K562 (cell line): ENCODE measurements around the gene AGPAT3. TPM values are rescaled to one million over a fixed set of nuclear protein-coding genes. Genes with fewer than 3 reads are reported as not detected.

Source experiments
- ARHGAP35 ChIP-seq: fragments of 450-650 bp; IDR thresholded peaks from 2 replicates; pipeline ENCODE4 v1.6.1; 2018; ENCODE audit not compliant: partially characterized antibody
- ESRRA ChIP-seq: fragments of 450-650 bp; IDR thresholded peaks from 2 replicates; pipeline ENCODE4 v1.6.1; 2014; ENCODE audit warnings: low read depth, mild to moderate bottlenecking, moderate library complexity, borderline replicate concordance
- FOXJ3 ChIP-seq: sonication (generic); formaldehyde crosslinking; IDR thresholded peaks from 2 replicates; pipeline ENCODE4 v1.4.0; 2020; ENCODE audit warnings: mild to moderate bottlenecking, missing genetic modification reagents
- NCOA4 ChIP-seq: fragments of 450-650 bp; IDR thresholded peaks from 2 replicates; pipeline ENCODE4 v1.6.1; 2018; ENCODE audit warnings: mild to moderate bottlenecking; ENCODE audit not compliant: partially characterized antibody
- NELFE ChIP-seq: IDR thresholded peaks from 2 replicates; pipeline ENCODE4 v1.6.1; 2011; ENCODE audit warnings: mild to moderate bottlenecking; ENCODE audit not compliant: insufficient read depth, insufficient read length
- POLR2A ChIP-seq: fragments of 450-650 bp; conservative IDR thresholded peaks from 2 replicates; pipeline ENCODE4 v1.6.1; 2016
- RB1 ChIP-seq: fragments of 450-650 bp; IDR thresholded peaks from 2 replicates; pipeline ENCODE4 v1.6.1; 2017; ENCODE audit warnings: low read depth, mild to moderate bottlenecking
- SP1 ChIP-seq: sonication (generic); formaldehyde crosslinking; IDR thresholded peaks from 2 replicates; pipeline ENCODE4 v1.8.1; 2022; ENCODE audit warnings: mild to moderate bottlenecking, missing genetic modification reagents
- TAF9B ChIP-seq: fragments of 450-650 bp; IDR thresholded peaks from 2 replicates; pipeline ENCODE4 v1.6.1; 2018; ENCODE audit warnings: mild to moderate bottlenecking; ENCODE audit not compliant: partially characterized antibody
- TEAD1 ChIP-seq, 2 experiments: fragments of 450-650 bp in 1 of 2; sonication (generic) in 1 of 2; formaldehyde crosslinking; IDR thresholded peaks; 2 replicates each; pipeline versions ENCODE4 v1.4.0 to v1.8.0; 2020 to 2022; ENCODE audit warnings: mild to moderate bottlenecking in 2 of 2, missing genetic modification reagents in 1 of 2
- TRIM28 ChIP-seq: fragments of 450-650 bp; IDR thresholded peaks from 2 replicates; pipeline ENCODE4 v1.6.1; 2017
- polyA plus RNA-seq, 8 experiments: library from polyadenylated mRNA; depleted of rRNA in 4 of 8; stranded (reverse) in 5 of 8; unstranded in 3 of 8; fragments of >200 nt; fragmentation: Nextera tagmentation in 2 of 8; fragmentation: Illumina TruSeq in 1 of 8; extraction: Ambion mirVana in 2 of 8; extraction: Trizol in 1 of 8; gene quantifications; 2 replicates each; pipeline versions ENCODE4 v1.2.1 to v1.2.3, GENCODE V29; 2011 to 2014; ENCODE audit warnings: inconsistent platforms in 1 of 8, missing spikeins in 1 of 8
- total RNA-seq, 7 experiments: library from RNA; depleted of rRNA in 6 of 7; stranded (reverse); fragments of >200 nt in 6 of 7; fragmentation: Illumina TruSeq in 2 of 7; extraction: Trizol in 2 of 7; gene quantifications; 2 replicates each; pipeline versions ENCODE4 v1.2.1 to v1.2.3, GENCODE V29; 2011 to 2021; ENCODE audit warnings: low replicate concordance in 1 of 7
- TF ChIP-seq, protein P1 (sequence below): fragments of 450-650 bp; formaldehyde crosslinking; conservative IDR thresholded peaks from 2 replicates; pipeline ENCODE4 v1.4.0; 2022; ENCODE audit warnings: mild to moderate bottlenecking, missing genetic modification characterization
- TF ChIP-seq, protein P2 (sequence below): sonication (generic); formaldehyde crosslinking; IDR thresholded peaks from 2 replicates; pipeline ENCODE4 v1.9.0; 2022; ENCODE audit warnings: mild to moderate bottlenecking, missing genetic modification reagents

AGPAT3 gene
- total and polyA plus RNA-seq, 9 of the 15 experiments (the other 6 are each of a cell fraction or from before 2014, with no cell fraction given), result 1.5 to 88.4 (median 35.7) TPM

- TF ChIP-seq POLR2A (0 out of 2 replicates have a peak, but pooled peaks have one; percentile 0), ARHGAP35 (peak; percentile 29), RB1 (no peak), TRIM28 (no peak), NELFE (no peak), ESRRA (no peak), SP1 (CRISPR knock-in tag) (no peak), FOXJ3 (CRISPR knock-in tag) (no peak), TAF9B (no peak), TEAD1 (CRISPR knock-in tag; IDR thresholded peaks at IDR 0.05) (no peak), NCOA4 (no peak)
- TF ChIP-seq, protein P1, sequence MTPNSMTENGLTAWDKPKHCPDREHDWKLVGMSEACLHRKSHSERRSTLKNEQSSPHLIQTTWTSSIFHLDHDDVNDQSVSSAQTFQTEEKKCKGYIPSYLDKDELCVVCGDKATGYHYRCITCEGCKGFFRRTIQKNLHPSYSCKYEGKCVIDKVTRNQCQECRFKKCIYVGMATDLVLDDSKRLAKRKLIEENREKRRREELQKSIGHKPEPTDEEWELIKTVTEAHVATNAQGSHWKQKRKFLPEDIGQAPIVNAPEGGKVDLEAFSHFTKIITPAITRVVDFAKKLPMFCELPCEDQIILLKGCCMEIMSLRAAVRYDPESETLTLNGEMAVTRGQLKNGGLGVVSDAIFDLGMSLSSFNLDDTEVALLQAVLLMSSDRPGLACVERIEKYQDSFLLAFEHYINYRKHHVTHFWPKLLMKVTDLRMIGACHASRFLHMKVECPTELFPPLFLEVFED (CRISPR knock-in tag), result peak; percentile 81
- TF ChIP-seq, protein P2, sequence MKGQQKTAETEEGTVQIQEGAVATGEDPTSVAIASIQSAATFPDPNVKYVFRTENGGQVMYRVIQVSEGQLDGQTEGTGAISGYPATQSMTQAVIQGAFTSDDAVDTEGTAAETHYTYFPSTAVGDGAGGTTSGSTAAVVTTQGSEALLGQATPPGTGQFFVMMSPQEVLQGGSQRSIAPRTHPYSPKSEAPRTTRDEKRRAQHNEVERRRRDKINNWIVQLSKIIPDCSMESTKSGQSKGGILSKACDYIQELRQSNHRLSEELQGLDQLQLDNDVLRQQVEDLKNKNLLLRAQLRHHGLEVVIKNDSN (CRISPR knock-in tag), result peak; percentile 17; the same call in 1 of the 2 replicates
Observed at GRCh38 chr21:43959231-43960116, 94.5 kb downstream of the AGPAT3 start (continued).
